HG02642 (cell line): ENCODE measurements around the gene TBC1D3I.
"Not testable (repeated sequence)": the region's sequence is repeated elsewhere in the genome, so short reads cannot be mapped to it uniquely, and the experiment has no call there.

Source experiments
- ATAC-seq: cut with Tn5 transposase; IDR thresholded peaks from one replicate; pipeline ENCODE4 v1.9.1; 2021; ENCODE audit warnings: mild to moderate bottlenecking; ENCODE audit not compliant: unreplicated experiment, poor library complexity

TBC1D3I gene

GRCh38 chr17:36207383-36207782 lies 57.0 kb downstream of the TBC1D3I start:
- not testable (repeated sequence) for ATAC-seq

GRCh38 chr17:36206486-36206821 lies 57.9 kb downstream of the TBC1D3I start:
- not testable (repeated sequence) for ATAC-seq

GRCh38 chr17:36205637-36206485 lies 58.5 kb downstream of the TBC1D3I start:
- no peak for ATAC-seq

GRCh38 chr17:36204724-36205500 lies 59.5 kb downstream of the TBC1D3I start:
- ATAC-seq, result no peak
